ENCODE measurements around the gene CSRP3. TPM values are rescaled to one million over a fixed set of nuclear protein-coding genes. Genes with fewer than 3 reads are reported as not detected.

The CSRP3 gene
- total and polyA plus RNA-seq, 9 of the 15 experiments (the other 6 are each of a cell fraction or from before 2014, with no cell fraction given): 0.14 TPM; not detected in 8

- Histone ChIP-seq H3K4me2 (ENCODE audit: insufficient read depth, low read length) (no peak overlapping the region), H3K9me3 (replicated peaks; ENCODE audit: control insufficient read depth, insufficient read depth, low read depth, low read length) (no peaks in the 10 kb centered on the region), H3K27ac (ENCODE audit: extremely low read depth, low read depth, low read length) (no peak overlapping the region), H4K20me1 (replicated peaks; ENCODE audit: control insufficient read depth, insufficient read depth, low read length) (no peaks in the 10 kb centered on the region), H3K9me1 (ENCODE audit: control insufficient read depth, insufficient read depth, low read length) (no peaks in the 10 kb centered on the region), H3K27me3 (ENCODE audit: control insufficient read depth in 2 of 2, insufficient read depth in 2 of 2, low read length in 2 of 2) (no peaks in the 10 kb centered on the region), H3K36me3 (ENCODE audit: control insufficient read depth, insufficient read depth, low read length) (peaks cover 11% of the 10 kb centered on the region; the same call in 2 of the 3 replicates), H2AFZ (ENCODE audit: low read depth, low read length) (no peak overlapping the region), H3K79me2 (ENCODE audit: control insufficient read depth, insufficient read depth, low read length) (no peaks in the 10 kb centered on the region), H3K4me3 (no peak overlapping the region), H3K9ac (ENCODE audit: insufficient read depth in 1 of 2, low read depth in 2 of 2, low read length in 2 of 2) (no peak overlapping the region), H3K4me1 (replicated peaks in 1 of 2; ENCODE audit: control insufficient read depth in 2 of 2, insufficient read depth in 2 of 2, low read length in 2 of 2) (peaks cover 0 to 20% of the 10 kb centered on the region in 2 experiments; a peak in 2 of 5 replicates)
- no TSS peak for BruUV-seq (replicated peaks)
- POLR2A ChIA-PET: no interaction called here
- ATAC-seq: no peak
- CTCF ChIA-PET (ENCODE audit: low intra/inter-chr PET ratio): no interaction called here
- no peak for FAIRE-seq
- TF ChIP-seq FOXJ2 (tag; IDR thresholded peaks at IDR 0.05) (peak; percentile 54), RAD51 (IDR thresholded peaks at IDR 0.05; ENCODE audit: borderline replicate concordance, low read depth) (peak; percentile 82), CBFA2T2 (conservative IDR thresholded peaks at IDR 0.05) (peak; percentile 40; the same call in 1 of the 2 replicates), RNF2 (IDR thresholded peaks at IDR 0.05) (no peak), SOX6 (IDR thresholded peaks at IDR 0.05) (peak; percentile 45; the same call in 1 of the 2 replicates), HSF4 (CRISPR knock-in tag; IDR thresholded peaks at IDR 0.05; ENCODE audit: borderline replicate concordance) (peak; percentile 20; the same call in 1 of the 2 replicates), TOE1 (IDR thresholded peaks at IDR 0.05; ENCODE audit: borderline replicate concordance) (peak; percentile 81; the same call in 1 of the 2 replicates), TOE1 (CRISPR knock-in tag; IDR thresholded peaks at IDR 0.05; ENCODE audit: borderline replicate concordance, low read depth) (no peak), HDAC3 (IDR thresholded peaks at IDR 0.05; ENCODE audit: borderline replicate concordance, partially characterized antibody) (no peak), ZNF766 (CRISPR knock-in tag; conservative IDR thresholded peaks at IDR 0.05) (0 out of 2 replicates have a peak, but pooled peaks have one; percentile 35), ZBTB43 (CRISPR knock-in tag; IDR thresholded peaks at IDR 0.05) (no peak), RBFOX2 (IDR thresholded peaks at IDR 0.05; ENCODE audit: low read depth, low read length) (no peak), FOSL1 (tag; conservative IDR thresholded peaks at IDR 0.05) (0 out of 2 replicates have a peak, but pooled peaks have one; percentile 36), TFE3 (CRISPR knock-in tag; IDR thresholded peaks at IDR 0.05) (peak; percentile 98), ZNF644 (tag; IDR thresholded peaks at IDR 0.05; ENCODE audit: low read depth) (peak; percentile 79; the same call in 1 of the 2 replicates), NR2C1 (IDR thresholded peaks at IDR 0.05) (no peak), NR2C1 (tag; IDR thresholded peaks at IDR 0.05) (peak; percentile 39; the same call in 1 of the 2 replicates)
- TF ChIP-seq, protein P1, sequence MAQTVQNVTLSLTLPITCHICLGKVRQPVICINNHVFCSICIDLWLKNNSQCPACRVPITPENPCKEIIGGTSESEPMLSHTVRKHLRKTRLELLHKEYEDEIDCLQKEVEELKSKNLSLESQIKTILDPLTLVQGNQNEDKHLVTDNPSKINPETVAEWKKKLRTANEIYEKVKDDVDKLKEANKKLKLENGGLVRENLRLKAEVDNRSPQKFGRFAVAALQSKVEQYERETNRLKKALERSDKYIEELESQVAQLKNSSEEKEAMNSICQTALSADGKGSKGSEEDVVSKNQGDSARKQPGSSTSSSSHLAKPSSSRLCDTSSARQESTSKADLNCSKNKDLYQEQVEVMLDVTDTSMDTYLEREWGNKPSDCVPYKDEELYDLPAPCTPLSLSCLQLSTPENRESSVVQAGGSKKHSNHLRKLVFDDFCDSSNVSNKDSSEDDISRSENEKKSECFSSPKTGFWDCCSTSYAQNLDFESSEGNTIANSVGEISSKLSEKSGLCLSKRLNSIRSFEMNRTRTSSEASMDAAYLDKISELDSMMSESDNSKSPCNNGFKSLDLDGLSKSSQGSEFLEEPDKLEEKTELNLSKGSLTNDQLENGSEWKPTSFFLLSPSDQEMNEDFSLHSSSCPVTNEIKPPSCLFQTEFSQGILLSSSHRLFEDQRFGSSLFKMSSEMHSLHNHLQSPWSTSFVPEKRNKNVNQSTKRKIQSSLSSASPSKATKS (CRISPR knock-in tag; IDR thresholded peaks at IDR 0.05): no peak
- 11% methylated on average over 2 of the region's 2 CpGs for WGBS (ENCODE audit: insufficient coverage, low coverage, missing lambda C conversion rate)
- in situ Hi-C loops (cut with MboI) (no loop called here), intact Hi-C loops (cut with micrococcal nuclease) (no loop called here)
- no peak for DNase-seq (ENCODE audit: extremely low read depth in 1 of 4, low spot score in 3 of 4)
Measured at GRCh38 chr11:19176629-19177186, 25.1 kb downstream of the CSRP3 start.
